SU-DHL-6 (cell line): ENCODE measurements around the gene TBCK.

Source experiments
- H2AFZ ChIP-seq: fragments of 200-600 bp; sonication (generic); 2 replicates; pipeline ENCODE4 v1.6.1; 2014; ENCODE audit warnings: low read depth, mild to moderate bottlenecking, moderate library complexity, mixed read lengths, antibody characterized with exemption, low read length; ENCODE audit not compliant: severe bottlenecking
- H3F3A ChIP-seq: fragments of 200-600 bp; shearing (Covaris generic); 2 replicates; pipeline ENCODE4 v1.6.0; 2016; ENCODE audit warnings: antibody characterized with exemption, mild to moderate bottlenecking; ENCODE audit not compliant: insufficient read depth
- H3K27ac ChIP-seq: fragments of 200-600 bp; sonication (generic); 2 replicates; pipeline ENCODE4 v1.5.1; 2016; ENCODE audit warnings: low read depth, mild to moderate bottlenecking, low read length, moderate library complexity, mixed read lengths
- H3K27me3 ChIP-seq: fragments of 200-600 bp; sonication (generic), shearing (Covaris generic); 2 replicates; pipeline ENCODE4 v1.6.0; 2014; ENCODE audit warnings: mild to moderate bottlenecking, low read length
- H3K36me3 ChIP-seq: fragments of 200-600 bp; sonication (generic); 2 replicates; pipeline ENCODE4 v1.6.1; 2014; ENCODE audit warnings: mild to moderate bottlenecking, low read length, mixed read lengths
- H3K4me2 ChIP-seq: fragments of 300-600, 200-600 bp; shearing (Covaris generic), sonication (generic); 2 replicates; pipeline ENCODE4 v1.6.0; 2014; ENCODE audit warnings: low read length, low read depth, mild to moderate bottlenecking; ENCODE audit not compliant: poor library complexity, severe bottlenecking
- H3K4me3 ChIP-seq: fragments of 200-600 bp; sonication (generic); 2 replicates; pipeline ENCODE4 v1.5.1; 2014; ENCODE audit warnings: antibody characterized with exemption, low read length, mild to moderate bottlenecking, mixed read lengths; ENCODE audit not compliant: insufficient read depth, poor library complexity, severe bottlenecking
- H3K79me2 ChIP-seq: fragments of 200-600 bp; sonication (generic); 2 replicates; pipeline ENCODE4 v1.6.1; 2014; ENCODE audit warnings: mild to moderate bottlenecking, low read length, moderate library complexity; ENCODE audit not compliant: insufficient read depth
- H3K9ac ChIP-seq: fragments of 200-600 bp; sonication (generic); 2 replicates; pipeline ENCODE4 v1.7.0; 2014; ENCODE audit warnings: mild to moderate bottlenecking, low read length
- H3K9me2 ChIP-seq: fragments of 200-600 bp; sonication (generic); replicated peaks from 2 replicates; pipeline ENCODE4 v1.6.1; 2014; ENCODE audit warnings: low read length; ENCODE audit not compliant: insufficient read depth
- H3K9me3 ChIP-seq: fragments of 200-600 bp; sonication (generic); 2 replicates; pipeline ENCODE4 v1.6.1; 2014; ENCODE audit warnings: low read length, mixed read lengths; ENCODE audit not compliant: insufficient read depth
- H4K20me1 ChIP-seq: fragments of 200-600 bp; sonication (generic); 2 replicates; pipeline ENCODE4 v1.6.1; 2014; ENCODE audit warnings: low read depth, mild to moderate bottlenecking, antibody characterized with exemption, low read length, moderate library complexity, mixed read lengths
- CTCF ChIP-seq: fragments of 200-600 bp; sonication (generic); IDR thresholded peaks from one replicate; pipeline ENCODE4 v1.5.1; 2017; ENCODE audit warnings: antibody characterized with exemption, mild to moderate bottlenecking, low read length, moderate library complexity; ENCODE audit not compliant: insufficient read depth, poor library complexity, severe bottlenecking
- EZH2phosphoT487 ChIP-seq: fragments of 200-600 bp; sonication (generic), shearing (Covaris generic); conservative IDR thresholded peaks from 2 replicates; pipeline ENCODE4 v1.6.1; 2018; ENCODE audit warnings: mild to moderate bottlenecking, antibody characterized with exemption, low read length, moderate library complexity, mixed read lengths

The TBCK gene

GRCh38 chr4:106338671-106339070, 22.7 kb upstream of the TBCK start:
- no peak overlapping the region for H3K27ac ChIP-seq
- no peaks in the 10 kb centered on the region for H3K36me3 ChIP-seq
- no peaks in the 10 kb centered on the region for H3K27me3 ChIP-seq
- no peak overlapping the region for H3K9ac ChIP-seq
- H2AFZ ChIP-seq = no peak overlapping the region
- H3K4me3 ChIP-seq = no peak overlapping the region
- H3K79me2 ChIP-seq = peaks cover 15% of the 10 kb centered on the region; the same call in 1 of the 2 replicates
- H3K9me3 ChIP-seq = no peaks in the 10 kb centered on the region
- no peaks in the 10 kb centered on the region for H4K20me1 ChIP-seq
- H3K9me2 ChIP-seq = no peaks in the 10 kb centered on the region
- no peak overlapping the region for H3K4me2 ChIP-seq
- H3F3A ChIP-seq = no peaks in the 10 kb centered on the region
- TF ChIP-seq EZH2phosphoT487 = no peak
- TF ChIP-seq CTCF = no peak

- no peaks in the 10 kb centered on the region for H3K27me3 ChIP-seq
- no peaks in the 10 kb centered on the region for H3F3A ChIP-seq
- no peak overlapping the region for H3K27ac ChIP-seq
- no peak overlapping the region for H3K4me3 ChIP-seq
- H3K79me2 ChIP-seq = peaks cover 13% of the 10 kb centered on the region; the same call in 1 of the 2 replicates
- no peak overlapping the region for H2AFZ ChIP-seq
- H4K20me1 ChIP-seq = no peaks in the 10 kb centered on the region
- no peak overlapping the region for H3K4me2 ChIP-seq
- no peak for TF ChIP-seq EZH2phosphoT487
- H3K9ac ChIP-seq = no peak overlapping the region
- H3K9me2 ChIP-seq = no peaks in the 10 kb centered on the region
- H3K36me3 ChIP-seq = no peaks in the 10 kb centered on the region
- H3K9me3 ChIP-seq = no peaks in the 10 kb centered on the region
Observed at GRCh38 chr4:106337916-106338315, 21.9 kb upstream of the TBCK start.

- TF ChIP-seq CTCF (no peak), EZH2phosphoT487 (no peak)
- Histone ChIP-seq H3K79me2 (0 out of 2 replicates have a peak, but pooled peaks cover 5% of the 10 kb centered on the region), H3K36me3 (no peaks in the 10 kb centered on the region)
Observed at GRCh38 chr4:106336618-106337017, 20.6 kb upstream of the TBCK start.

GRCh38 chr4:106334741-106335470, 18.9 kb upstream of the TBCK start:
- Histone ChIP-seq H3K27me3 (no peaks in the 10 kb centered on the region), H3K9me3 (no peaks in the 10 kb centered on the region), H3K9me2 (no peaks in the 10 kb centered on the region), H4K20me1 (no peaks in the 10 kb centered on the region), H2AFZ (no peak overlapping the region), H3K4me3 (no peak overlapping the region), H3K4me2 (no peak overlapping the region), H3K9ac (no peak overlapping the region), H3K36me3 (peaks cover 2% of the 10 kb centered on the region; the same call in 1 of the 2 replicates), H3K79me2 (no peaks in the 10 kb centered on the region), H3K27ac (no peak overlapping the region), H3F3A (no peaks in the 10 kb centered on the region)
- TF ChIP-seq EZH2phosphoT487 (no peak), CTCF (no peak)

More at GRCh38 chr4:106336618-106337017, 20.6 kb upstream of the TBCK start:
- H3K27me3 ChIP-seq = no peaks in the 10 kb centered on the region
- no peaks in the 10 kb centered on the region for H3F3A ChIP-seq
- no peak overlapping the region for H3K4me2 ChIP-seq
- no peak overlapping the region for H2AFZ ChIP-seq
- no peak overlapping the region for H3K27ac ChIP-seq
- no peaks in the 10 kb centered on the region for H3K9me2 ChIP-seq
- no peaks in the 10 kb centered on the region for H4K20me1 ChIP-seq
- no peaks in the 10 kb centered on the region for H3K9me3 ChIP-seq
- H3K9ac ChIP-seq = no peak overlapping the region
- H3K4me3 ChIP-seq = no peak overlapping the region
